Endometrial microvascular endothelial cells (primary cell): ENCODE data around the gene KDM1B. TPM values are rescaled to one million over a fixed set of nuclear protein-coding genes. Genes with fewer than 3 reads are reported as not detected.
"Not testable (repeated sequence)": the region's sequence is repeated elsewhere in the genome, so short reads cannot be mapped to it uniquely, and the experiment has no call there.

Source experiments
- in situ Hi-C: cut with HindIII; loops from 2 replicates; pipeline ENCODE4 v1.10.0; 2017; ENCODE audit warnings: low sequenced_read_pairs, low pct_unique_long_range_greater_than_20kb; ENCODE audit errors: inconsistent ontology term
- total RNA-seq: library from RNA; depleted of rRNA; stranded (reverse); fragments of >200 nt; gene quantifications from one replicate; pipeline ENCODE4 v1.2.3, GENCODE V29; 2015; ENCODE audit errors: inconsistent ontology term

Gene KDM1B
- total RNA-seq, 1 donor from 2014 or later: 14.0 TPM

- in situ Hi-C loops: no loop called here
These were observed 28.5 kb downstream of the KDM1B start for GRCh38 chr6:18183766-18184165.

- in situ Hi-C loops: no loop called here
These were observed 30.4 kb downstream of the KDM1B start for GRCh38 chr6:18185624-18186023.

GRCh38 chr6:18186033-18186432 is 30.8 kb downstream of the KDM1B start:
- in situ Hi-C loops: no loop called here

GRCh38 chr6:18186540-18187250 is 31.5 kb downstream of the KDM1B start:
- in situ Hi-C loops: no loop called here

GRCh38 chr6:18187701-18188100 is 32.5 kb downstream of the KDM1B start:
- in situ Hi-C loops: no loop called here

- in situ Hi-C loops: no loop called here
These were observed 34.0 kb downstream of the KDM1B start for GRCh38 chr6:18189196-18189595.

GRCh38 chr6:18192026-18192425 is 36.8 kb downstream of the KDM1B start:
- in situ Hi-C loops: no loop called here

GRCh38 chr6:18203786-18204185 is 48.6 kb downstream of the KDM1B start:
- in situ Hi-C loops: no loop called here

GRCh38 chr6:18204691-18205090 is 49.5 kb downstream of the KDM1B start:
- in situ Hi-C loops: no loop called here

- in situ Hi-C loops: no loop called here
These were observed 51.4 kb downstream of the KDM1B start for GRCh38 chr6:18206591-18206990.

- in situ Hi-C loops: no loop called here
These were observed 52.2 kb downstream of the KDM1B start for GRCh38 chr6:18207438-18207837.

GRCh38 chr6:18207949-18208348 is 52.7 kb downstream of the KDM1B start:
- in situ Hi-C loops: no loop called here

GRCh38 chr6:18208778-18209177 is 53.6 kb downstream of the KDM1B start:
- in situ Hi-C loops: not testable (repeated sequence)

- in situ Hi-C loops: no loop called here
These were observed 54.4 kb downstream of the KDM1B start for GRCh38 chr6:18209539-18210197.

- in situ Hi-C loops: no loop called here
These were observed 55.5 kb downstream of the KDM1B start for GRCh38 chr6:18210707-18211106.

GRCh38 chr6:18211338-18211737 is 56.1 kb downstream of the KDM1B start:
- in situ Hi-C loops: no loop called here

GRCh38 chr6:18212231-18212630 is 57.0 kb downstream of the KDM1B start:
- in situ Hi-C loops: no loop called here

- in situ Hi-C loops: no loop called here
These were observed 58.2 kb downstream of the KDM1B start for GRCh38 chr6:18213439-18213838.

GRCh38 chr6:18214003-18214402 is 58.8 kb downstream of the KDM1B start:
- in situ Hi-C loops: no loop called here

- in situ Hi-C loops: no loop called here
These were observed 60.2 kb downstream of the KDM1B start for GRCh38 chr6:18215436-18215835.

GRCh38 chr6:18216411-18216810 is 61.2 kb downstream of the KDM1B start:
- in situ Hi-C loops: no loop called here
